GM12878 (cell line): ENCODE data around the gene RBMS3. TPM values are rescaled to one million over a fixed set of nuclear protein-coding genes. Genes with fewer than 3 reads are reported as not detected.
A peak's percentile ranks its signal among the peaks of the same experiment; 100 is the strongest.

Experiments used
- ATF7 ChIP-seq: fragments of 450-650 bp; IDR thresholded peaks from 2 replicates; pipeline ENCODE4 v1.6.1; 2016; ENCODE audit warnings: low read depth, mild to moderate bottlenecking
- BHLHE40 ChIP-seq, 2 experiments: fragments of 450-650 bp in 1 of 2; IDR thresholded peaks; 2 replicates each; pipeline ENCODE4 v1.6.1; 2011 to 2017; ENCODE audit warnings: low read depth in 2 of 2, borderline replicate concordance in 1 of 2, improper control_type of control experiment in 1 of 2, low read length in 1 of 2, mild to moderate bottlenecking in 1 of 2
- EED ChIP-seq: sonication (generic); IDR thresholded peaks from 2 replicates; pipeline ENCODE4 v1.6.1; 2016; ENCODE audit warnings: antibody characterized with exemption, low read depth
- FOXM1 ChIP-seq: IDR thresholded peaks from 2 replicates; pipeline ENCODE4 v1.6.1; 2012; ENCODE audit warnings: low read depth, mild to moderate bottlenecking, inconsistent platforms, low read length, moderate library complexity
- HCFC1 ChIP-seq: fragments of 150-350 bp; IDR thresholded peaks from 2 replicates; pipeline ENCODE4 v1.6.1; 2014; ENCODE audit warnings: low read length
- IKZF1 ChIP-seq: fragments of 450-650 bp; conservative IDR thresholded peaks from 2 replicates; pipeline ENCODE4 v1.6.1; 2017; ENCODE audit warnings: antibody characterized with exemption, mild to moderate bottlenecking
- JUND ChIP-seq: IDR thresholded peaks from 2 replicates; pipeline ENCODE4 v1.6.1; 2012; ENCODE audit warnings: low read depth, mild to moderate bottlenecking, low read length, improper control_type of control experiment, moderate library complexity
- LARP7 ChIP-seq: fragments of 450-650 bp; IDR thresholded peaks from 2 replicates; pipeline ENCODE4 v1.6.1; 2017; ENCODE audit warnings: mild to moderate bottlenecking
- MXI1 ChIP-seq: fragments of 150-350 bp; IDR thresholded peaks from 2 replicates; pipeline ENCODE4 v1.6.1; 2011; ENCODE audit warnings: low read depth, mild to moderate bottlenecking, inconsistent platforms, low read length, improper control_type of control experiment
- NBN ChIP-seq: fragments of 450-650 bp; IDR thresholded peaks from 2 replicates; pipeline ENCODE4 v1.6.1; 2016
- NFIC ChIP-seq: IDR thresholded peaks from 2 replicates; pipeline ENCODE4 v1.6.1; 2012; ENCODE audit warnings: low read depth, mild to moderate bottlenecking, inconsistent platforms, low read length, moderate library complexity
- NR2F1 ChIP-seq: fragments of 450-650 bp; conservative IDR thresholded peaks from 2 replicates; pipeline ENCODE4 v1.6.1; 2017; ENCODE audit warnings: mild to moderate bottlenecking
- POLR2AphosphoS5 ChIP-seq: IDR thresholded peaks from 2 replicates; pipeline ENCODE4 v1.6.1; 2011; ENCODE audit warnings: mild to moderate bottlenecking, low read length, inconsistent platforms
- RB1 ChIP-seq: fragments of 450-650 bp; formaldehyde crosslinking; IDR thresholded peaks from 2 replicates; pipeline ENCODE4 v1.6.1; 2017; ENCODE audit warnings: mild to moderate bottlenecking, borderline replicate concordance
- RELA ChIP-seq: fragments of 450-650 bp; IDR thresholded peaks from 2 replicates; pipeline ENCODE4 v1.8.0; 2014; ENCODE audit warnings: borderline replicate concordance; ENCODE audit not compliant: partially characterized antibody
- RUNX3 ChIP-seq: IDR thresholded peaks from 2 replicates; pipeline ENCODE4 v1.6.1; 2012; ENCODE audit warnings: low read length, inconsistent platforms
- SMARCA5 ChIP-seq: fragments of 450-650 bp; IDR thresholded peaks from 2 replicates; pipeline ENCODE4 v1.6.1; 2017; ENCODE audit warnings: mild to moderate bottlenecking
- SREBF2 ChIP-seq: IDR thresholded peaks from 2 replicates; pipeline ENCODE4 v1.6.1; 2012; ENCODE audit warnings: mild to moderate bottlenecking, low read length
- TAF1 ChIP-seq: IDR thresholded peaks from 2 replicates; pipeline ENCODE4 v1.6.1; 2011; ENCODE audit warnings: mild to moderate bottlenecking, low read depth, low read length, borderline replicate concordance
- TBL1XR1 ChIP-seq: IDR thresholded peaks from 2 replicates; pipeline ENCODE4 v1.6.1; 2012; ENCODE audit warnings: low read depth, low read length, improper control_type of control experiment
- polyA plus RNA-seq, 11 experiments: library from polyadenylated mRNA; depleted of rRNA in 4 of 11; unstranded in 6 of 11; stranded (reverse) in 5 of 11; fragments of >200 nt; fragmentation: Nextera tagmentation in 4 of 11; fragmentation: Illumina TruSeq in 1 of 11; extraction: Ambion mirVana in 4 of 11; extraction: Trizol in 1 of 11; gene quantifications; 1 replicate in 1 of 11; 2 replicates in 10 of 11; pipeline versions ENCODE4 v1.2.1 to v1.2.3, GENCODE V29; 2011 to 2016; ENCODE audit warnings: inconsistent platforms in 2 of 11, missing spikeins in 2 of 11, low read depth in 1 of 11
- total RNA-seq, 4 experiments: library from RNA; depleted of rRNA in 3 of 4; stranded (reverse); fragments of >200 nt in 3 of 4; fragmentation: Illumina TruSeq in 1 of 4; extraction: Trizol in 1 of 4; gene quantifications; 2 replicates each; pipeline versions ENCODE4 v1.2.1 to v1.2.3, GENCODE V29; 2013 to 2021
- TF ChIP-seq, protein P1 (sequence below): IDR thresholded peaks from 2 replicates; pipeline ENCODE4 v1.6.1; 2011; ENCODE audit warnings: borderline replicate concordance, low read depth, mild to moderate bottlenecking, moderate library complexity, low read length; ENCODE audit not compliant: insufficient read depth, poor library complexity, severe bottlenecking
- TF ChIP-seq, protein P2 (sequence below): fragments of 450-650 bp; IDR thresholded peaks from 2 replicates; pipeline ENCODE4 v1.6.1; 2017; ENCODE audit warnings: low read depth, mild to moderate bottlenecking, moderate library complexity
- TF ChIP-seq, protein P3 (sequence below): IDR thresholded peaks from 2 replicates; pipeline ENCODE4 v1.6.1; 2011; ENCODE audit warnings: borderline replicate concordance, low read depth, mild to moderate bottlenecking, moderate library complexity, mixed read lengths, low read length; ENCODE audit not compliant: insufficient read depth; ENCODE audit errors: extremely low read length
- TF ChIP-seq, protein P4 (sequence below): IDR thresholded peaks from 2 replicates; pipeline ENCODE4 v1.6.1; 2011; ENCODE audit warnings: low read depth, mild to moderate bottlenecking, low read length, moderate library complexity, borderline replicate concordance; ENCODE audit errors: extremely low read depth
- TF ChIP-seq, protein P5 (sequence below): IDR thresholded peaks from 2 replicates; pipeline ENCODE4 v1.6.1; 2012; ENCODE audit warnings: low read depth, low read length, improper control_type of control experiment

The RBMS3 gene
- total and polyA plus RNA-seq, 10 of the 15 experiments (the other 5 are each of a cell fraction or from before 2014, with no cell fraction given) = 0.79 to 4.7 (median 3.1) TPM

DNA sequence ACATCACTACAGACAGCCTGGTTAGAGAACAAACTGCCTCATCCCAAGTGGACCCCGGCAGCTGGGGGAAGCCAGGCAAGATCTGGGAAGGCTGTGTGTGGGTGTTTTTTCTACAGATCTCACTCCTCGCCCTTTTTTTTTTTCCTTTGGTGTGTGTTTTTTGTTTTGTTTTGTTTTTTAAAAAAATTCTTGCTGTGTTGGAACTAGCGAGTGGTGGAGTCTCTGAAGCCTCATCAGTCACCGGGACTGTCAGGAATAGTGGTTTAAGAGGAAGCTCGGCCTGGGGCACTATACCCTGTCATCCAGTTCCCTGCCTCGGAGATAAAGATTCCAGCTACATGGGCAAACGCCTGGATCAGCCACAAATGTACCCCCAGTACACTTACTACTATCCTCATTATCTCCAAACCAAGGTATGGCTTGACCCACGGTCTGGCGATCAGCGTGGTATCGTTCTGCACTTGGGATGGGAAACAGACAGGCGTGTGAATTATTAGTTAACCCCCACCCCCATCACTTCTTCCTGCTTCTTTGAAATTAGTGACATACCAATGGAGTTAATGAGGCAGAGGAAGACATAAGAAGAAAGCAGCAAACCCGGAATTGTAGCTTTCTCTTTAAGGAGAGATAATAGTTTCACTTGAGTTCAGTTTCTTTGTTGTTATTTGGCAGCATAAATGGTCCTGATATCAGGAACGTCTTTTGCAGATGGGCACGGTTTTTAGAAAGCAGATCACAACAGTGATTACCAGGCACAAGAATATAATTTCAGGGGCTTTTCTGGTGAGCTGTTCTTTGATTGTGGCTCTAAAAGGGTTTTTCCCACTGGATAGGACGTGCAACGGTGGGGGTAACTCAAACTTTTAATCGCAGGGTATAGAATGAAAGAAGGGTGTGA is 722 bp downstream of the RBMS3 start (continued):
- TF ChIP-seq SREBF2 = no peak
- TF ChIP-seq HCFC1 = no peak
- peak; percentile 59; the same call in 1 of the 2 replicates for TF ChIP-seq FOXM1
- peak; percentile 34; the same call in 1 of the 2 replicates for TF ChIP-seq ATF7
- TF ChIP-seq NR2F1 = no peak
- TF ChIP-seq TBL1XR1 = peak; percentile 56; the same call in 1 of the 2 replicates
- TF ChIP-seq IKZF1 = peak; percentile 60; the same call in 1 of the 2 replicates
- TF ChIP-seq RUNX3 = peak; percentile 45
- TF ChIP-seq SMARCA5 = 0 out of 2 replicates have a peak, but pooled peaks have one; percentile 18
- no peak for TF ChIP-seq RB1
- TF ChIP-seq, protein P1, sequence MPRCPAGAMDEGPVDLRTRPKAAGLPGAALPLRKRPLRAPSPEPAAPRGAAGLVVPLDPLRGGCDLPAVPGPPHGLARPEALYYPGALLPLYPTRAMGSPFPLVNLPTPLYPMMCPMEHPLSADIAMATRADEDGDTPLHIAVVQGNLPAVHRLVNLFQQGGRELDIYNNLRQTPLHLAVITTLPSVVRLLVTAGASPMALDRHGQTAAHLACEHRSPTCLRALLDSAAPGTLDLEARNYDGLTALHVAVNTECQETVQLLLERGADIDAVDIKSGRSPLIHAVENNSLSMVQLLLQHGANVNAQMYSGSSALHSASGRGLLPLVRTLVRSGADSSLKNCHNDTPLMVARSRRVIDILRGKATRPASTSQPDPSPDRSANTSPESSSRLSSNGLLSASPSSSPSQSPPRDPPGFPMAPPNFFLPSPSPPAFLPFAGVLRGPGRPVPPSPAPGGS = peak; percentile 74
- TF ChIP-seq, protein P2, sequence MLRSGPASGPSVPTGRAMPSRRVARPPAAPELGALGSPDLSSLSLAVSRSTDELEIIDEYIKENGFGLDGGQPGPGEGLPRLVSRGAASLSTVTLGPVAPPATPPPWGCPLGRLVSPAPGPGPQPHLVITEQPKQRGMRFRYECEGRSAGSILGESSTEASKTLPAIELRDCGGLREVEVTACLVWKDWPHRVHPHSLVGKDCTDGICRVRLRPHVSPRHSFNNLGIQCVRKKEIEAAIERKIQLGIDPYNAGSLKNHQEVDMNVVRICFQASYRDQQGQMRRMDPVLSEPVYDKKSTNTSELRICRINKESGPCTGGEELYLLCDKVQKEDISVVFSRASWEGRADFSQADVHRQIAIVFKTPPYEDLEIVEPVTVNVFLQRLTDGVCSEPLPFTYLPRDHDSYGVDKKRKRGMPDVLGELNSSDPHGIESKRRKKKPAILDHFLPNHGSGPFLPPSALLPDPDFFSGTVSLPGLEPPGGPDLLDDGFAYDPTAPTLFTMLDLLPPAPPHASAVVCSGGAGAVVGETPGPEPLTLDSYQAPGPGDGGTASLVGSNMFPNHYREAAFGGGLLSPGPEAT = peak; percentile 83
- peak; percentile 68; the same call in 1 of the 2 replicates for TF ChIP-seq NBN
- TF ChIP-seq RELA = peak; percentile 91
- TF ChIP-seq BHLHE40 (IDR thresholded peaks at IDR 0.05; ENCODE audit: borderline replicate concordance in 1 of 2, low read depth in 2 of 2, low read length in 1 of 2) = peak; percentile 60 to 68; a peak in 3 of 4 replicates
- TF ChIP-seq MXI1 = 0 out of 2 replicates have a peak, but pooled peaks have one; percentile 22
- 0 out of 2 replicates have a peak, but pooled peaks have one; percentile 3 for TF ChIP-seq TAF1
- TF ChIP-seq POLR2AphosphoS5 = 0 out of 2 replicates have a peak, but pooled peaks have one; percentile 17
- peak; percentile 53; the same call in 1 of the 2 replicates for TF ChIP-seq EED
- peak; percentile 77 for TF ChIP-seq NFIC
- TF ChIP-seq, protein P3, sequence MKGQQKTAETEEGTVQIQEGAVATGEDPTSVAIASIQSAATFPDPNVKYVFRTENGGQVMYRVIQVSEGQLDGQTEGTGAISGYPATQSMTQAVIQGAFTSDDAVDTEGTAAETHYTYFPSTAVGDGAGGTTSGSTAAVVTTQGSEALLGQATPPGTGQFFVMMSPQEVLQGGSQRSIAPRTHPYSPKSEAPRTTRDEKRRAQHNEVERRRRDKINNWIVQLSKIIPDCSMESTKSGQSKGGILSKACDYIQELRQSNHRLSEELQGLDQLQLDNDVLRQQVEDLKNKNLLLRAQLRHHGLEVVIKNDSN = no peak
- TF ChIP-seq, protein P4, sequence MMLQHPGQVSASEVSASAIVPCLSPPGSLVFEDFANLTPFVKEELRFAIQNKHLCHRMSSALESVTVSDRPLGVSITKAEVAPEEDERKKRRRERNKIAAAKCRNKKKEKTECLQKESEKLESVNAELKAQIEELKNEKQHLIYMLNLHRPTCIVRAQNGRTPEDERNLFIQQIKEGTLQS = no peak
- TF ChIP-seq LARP7 = no peak
- TF ChIP-seq, protein P5, sequence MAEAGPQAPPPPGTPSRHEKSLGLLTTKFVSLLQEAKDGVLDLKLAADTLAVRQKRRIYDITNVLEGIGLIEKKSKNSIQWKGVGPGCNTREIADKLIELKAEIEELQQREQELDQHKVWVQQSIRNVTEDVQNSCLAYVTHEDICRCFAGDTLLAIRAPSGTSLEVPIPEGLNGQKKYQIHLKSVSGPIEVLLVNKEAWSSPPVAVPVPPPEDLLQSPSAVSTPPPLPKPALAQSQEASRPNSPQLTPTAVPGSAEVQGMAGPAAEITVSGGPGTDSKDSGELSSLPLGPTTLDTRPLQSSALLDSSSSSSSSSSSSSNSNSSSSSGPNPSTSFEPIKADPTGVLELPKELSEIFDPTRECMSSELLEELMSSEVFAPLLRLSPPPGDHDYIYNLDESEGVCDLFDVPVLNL = no peak
- TF ChIP-seq JUND = 0 out of 2 replicates have a peak, but pooled peaks have one; percentile 11
